HepG2 (cell line): ENCODE results near the gene ZNF248. TPM values are rescaled to one million over a fixed set of nuclear protein-coding genes. Genes with fewer than 3 reads are reported as not detected.

Experiments
- ARNT ChIP-seq: fragments of 450-650 bp; IDR thresholded peaks from 2 replicates; pipeline ENCODE4 v1.6.1; 2017
- BCL6 ChIP-seq: IDR thresholded peaks from 2 replicates; pipeline ENCODE4 v1.6.1; 2016; ENCODE audit warnings: missing genetic modification reagents, missing compliant biosample characterization
- BRCA1 ChIP-seq: sonication (generic); formaldehyde crosslinking; IDR thresholded peaks from 2 replicates; pipeline ENCODE4 v1.4.0; 2020; ENCODE audit warnings: missing genetic modification reagents
- DNMT3B ChIP-seq: conservative IDR thresholded peaks from 2 replicates; pipeline ENCODE4 v1.6.1; 2016; ENCODE audit warnings: missing biosample characterization, control low read depth
- HNRNPH1 ChIP-seq: fragments of 200-400 bp; formaldehyde crosslinking; optimal IDR thresholded peaks from 2 replicates; pipeline ENCODE3; 2017; ENCODE audit warnings: mild to moderate bottlenecking, low read depth, low read length
- NFYC ChIP-seq: IDR thresholded peaks from 2 replicates; pipeline ENCODE4 v1.6.1; 2016; ENCODE audit warnings: missing genetic modification reagents, missing compliant biosample characterization
- TCF7 ChIP-seq: sonication (generic); IDR thresholded peaks from 2 replicates; pipeline ENCODE4 v1.6.1; 2016; ENCODE audit warnings: antibody characterized with exemption, low read depth
- XRCC5 ChIP-seq: fragments of 200-400 bp; formaldehyde crosslinking; optimal IDR thresholded peaks from 2 replicates; pipeline ENCODE3; 2017; ENCODE audit warnings: mild to moderate bottlenecking, low read length
- ZBTB3 ChIP-seq: sonication (generic); formaldehyde crosslinking; IDR thresholded peaks from 2 replicates; pipeline ENCODE4 v1.4.0; 2020; ENCODE audit warnings: low read depth, mild to moderate bottlenecking, moderate library complexity, missing genetic modification reagents, borderline replicate concordance
- ZFP37 ChIP-seq: sonication (generic); formaldehyde crosslinking; IDR thresholded peaks from 2 replicates; pipeline ENCODE4 v1.4.0; 2020; ENCODE audit warnings: missing genetic modification reagents, borderline replicate concordance
- ZFX ChIP-seq: sonication (generic); formaldehyde crosslinking; IDR thresholded peaks from 2 replicates; pipeline ENCODE4 v1.4.0; 2020; ENCODE audit warnings: mild to moderate bottlenecking, low read depth, missing genetic modification reagents, moderate library complexity
- ZNF143 ChIP-seq: sonication (generic); formaldehyde crosslinking; IDR thresholded peaks from 2 replicates; pipeline ENCODE4 v1.4.0; 2020; ENCODE audit warnings: missing genetic modification reagents
- ZNF296 ChIP-seq: sonication (generic); formaldehyde crosslinking; conservative IDR thresholded peaks from 2 replicates; pipeline ENCODE4 v1.5.0; 2020; ENCODE audit warnings: mild to moderate bottlenecking, missing genetic modification reagents
- ZNF329 ChIP-seq: sonication (generic); formaldehyde crosslinking; IDR thresholded peaks from 2 replicates; pipeline ENCODE4 v1.9.0; 2021; ENCODE audit warnings: low read depth, mild to moderate bottlenecking, missing genetic modification reagents
- ZNF44 ChIP-seq: sonication (generic); formaldehyde crosslinking; IDR thresholded peaks from 2 replicates; pipeline ENCODE4 v1.5.1; 2020; ENCODE audit warnings: mild to moderate bottlenecking, missing genetic modification reagents
- ZNF552 ChIP-seq: sonication (generic); formaldehyde crosslinking; IDR thresholded peaks from 2 replicates; pipeline ENCODE4 v1.9.0; 2022; ENCODE audit warnings: missing genetic modification reagents, mild to moderate bottlenecking, borderline replicate concordance
- ZZZ3 ChIP-seq: sonication (generic); formaldehyde crosslinking; IDR thresholded peaks from 2 replicates; pipeline ENCODE4 v1.4.0; 2020; ENCODE audit warnings: missing genetic modification reagents, mild to moderate bottlenecking, borderline replicate concordance
- polyA plus RNA-seq, 8 experiments: library from polyadenylated mRNA; depleted of rRNA in 3 of 8; stranded (reverse) in 7 of 8; unstranded in 1 of 8; fragments of >200 nt; fragmentation: Illumina TruSeq in 4 of 8; extraction: Trizol in 4 of 8; gene quantifications; 2 replicates each; pipeline versions ENCODE4 v1.2.1 to v1.2.3, GENCODE V29; 2011 to 2016; ENCODE audit warnings: low read depth in 4 of 8, missing spikeins in 1 of 8, mixed read lengths in 1 of 8; ENCODE audit not compliant: insufficient read depth in 1 of 8
- total RNA-seq, 5 experiments: library from RNA; depleted of rRNA; stranded (reverse); fragments of >200 nt; fragmentation: Illumina TruSeq; extraction: Trizol; gene quantifications; 2 replicates each; pipeline ENCODE4 v1.2.3, GENCODE V29; 2016; ENCODE audit warnings: low read depth in 1 of 5
- TF ChIP-seq, protein P1 (sequence below): sonication (generic); formaldehyde crosslinking; IDR thresholded peaks from 2 replicates; pipeline ENCODE4 v1.4.0; 2020; ENCODE audit warnings: mild to moderate bottlenecking, low read depth, missing genetic modification reagents
- TF ChIP-seq, protein P2 (sequence below): sonication (generic); formaldehyde crosslinking; IDR thresholded peaks from 2 replicates; pipeline ENCODE4 v1.4.0; 2020; ENCODE audit warnings: missing genetic modification reagents
- TF ChIP-seq, protein P3 (sequence below): sonication (generic); formaldehyde crosslinking; IDR thresholded peaks from 2 replicates; pipeline ENCODE4 v1.4.0; 2020; ENCODE audit warnings: missing genetic modification reagents, borderline replicate concordance
- TF ChIP-seq, protein P4 (sequence below): sonication (generic); formaldehyde crosslinking; IDR thresholded peaks from 2 replicates; pipeline ENCODE4 v1.4.0; 2020; ENCODE audit warnings: missing genetic modification reagents
- TF ChIP-seq, protein P5 (sequence below): sonication (generic); formaldehyde crosslinking; IDR thresholded peaks from 2 replicates; pipeline ENCODE4 v1.4.0; 2020; ENCODE audit warnings: missing genetic modification reagents, mild to moderate bottlenecking, borderline replicate concordance

Gene ZNF248
- total and polyA plus RNA-seq, 2 of the 13 experiments (the other 11 are each of a cell fraction or from before 2014, with no cell fraction given) = 12.8 to 13.3 TPM

DNA sequence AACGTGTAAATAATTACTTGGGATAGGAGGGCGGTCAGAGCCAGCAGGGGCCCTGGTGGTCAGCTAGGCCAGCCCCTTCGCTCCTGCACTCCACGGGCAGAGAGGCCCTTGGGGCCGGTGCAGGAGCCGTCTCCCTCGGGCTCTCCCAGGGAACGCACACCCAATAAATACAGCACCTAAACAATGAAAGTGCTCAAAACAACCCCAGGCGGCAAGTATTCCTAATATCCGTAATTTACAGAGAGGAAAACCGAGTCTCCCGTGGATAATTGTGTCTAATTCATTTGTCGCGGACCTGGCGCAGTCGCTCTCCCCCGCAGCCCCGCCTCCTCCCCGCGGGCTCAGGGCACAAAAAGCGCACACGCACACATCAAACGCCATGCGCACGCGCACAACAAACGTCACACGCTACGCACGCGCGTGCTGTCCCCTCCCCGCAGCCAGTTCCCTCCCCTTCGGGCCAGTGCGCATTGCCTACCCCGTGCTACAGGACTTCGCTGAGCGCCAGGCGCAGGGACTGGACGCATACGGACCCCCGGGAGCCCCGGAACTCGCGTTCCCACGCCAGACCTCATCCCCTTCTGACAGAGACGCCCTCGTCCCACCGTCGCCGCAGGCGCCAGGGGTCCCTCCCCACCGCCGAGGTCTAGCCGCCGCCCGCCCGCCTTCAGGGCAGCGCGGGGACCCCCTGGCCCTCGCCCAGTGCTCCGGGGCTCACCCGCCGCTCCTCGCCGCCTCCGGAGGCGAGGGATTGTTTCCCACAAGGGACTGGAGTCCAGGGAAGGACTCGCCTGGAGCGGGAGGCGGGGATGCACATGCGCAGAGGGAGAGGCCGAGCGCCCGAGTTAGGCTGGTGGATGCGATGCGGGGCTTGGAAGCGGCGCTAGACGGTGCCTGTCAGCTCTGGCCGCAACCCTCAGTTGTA is at the start of gene ZNF248 (continued):
- TF ChIP-seq, protein P1, sequence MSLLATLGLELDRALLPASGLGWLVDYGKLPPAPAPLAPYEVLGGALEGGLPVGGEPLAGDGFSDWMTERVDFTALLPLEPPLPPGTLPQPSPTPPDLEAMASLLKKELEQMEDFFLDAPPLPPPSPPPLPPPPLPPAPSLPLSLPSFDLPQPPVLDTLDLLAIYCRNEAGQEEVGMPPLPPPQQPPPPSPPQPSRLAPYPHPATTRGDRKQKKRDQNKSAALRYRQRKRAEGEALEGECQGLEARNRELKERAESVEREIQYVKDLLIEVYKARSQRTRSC = no peak
- TF ChIP-seq ZNF296 (peak; percentile 39; the same call in 1 of the 2 replicates), ZFP37 (CRISPR knock-in tag) (peak; percentile 87; the same call in 1 of the 2 replicates), ZNF143 (peak; percentile 60; the same call in 1 of the 2 replicates), ARNT (no peak), ZBTB3 (CRISPR knock-in tag) (no peak; the same call in 1 of the 2 replicates), ZNF552 (peak; percentile 64), ZNF44 (CRISPR knock-in tag) (no peak), TCF7 (no peak; the same call in 1 of the 2 replicates), BRCA1 (peak; percentile 84), ZNF329 (peak; percentile 86; the same call in 1 of the 2 replicates), NFYC (CRISPR knock-in tag) (peak; percentile 43; the same call in 1 of the 2 replicates), HNRNPH1 (peak; percentile 85), ZZZ3 (CRISPR knock-in tag) (peak; percentile 83), BCL6 (CRISPR knock-in tag) (peak; percentile 32; the same call in 1 of the 2 replicates), ZFX (CRISPR knock-in tag) (peak; percentile 77), XRCC5 (peak; percentile 31), DNMT3B (CRISPR knock-in tag) (0 out of 2 replicates have a peak, but pooled peaks have one; percentile 39)
- TF ChIP-seq, protein P2, sequence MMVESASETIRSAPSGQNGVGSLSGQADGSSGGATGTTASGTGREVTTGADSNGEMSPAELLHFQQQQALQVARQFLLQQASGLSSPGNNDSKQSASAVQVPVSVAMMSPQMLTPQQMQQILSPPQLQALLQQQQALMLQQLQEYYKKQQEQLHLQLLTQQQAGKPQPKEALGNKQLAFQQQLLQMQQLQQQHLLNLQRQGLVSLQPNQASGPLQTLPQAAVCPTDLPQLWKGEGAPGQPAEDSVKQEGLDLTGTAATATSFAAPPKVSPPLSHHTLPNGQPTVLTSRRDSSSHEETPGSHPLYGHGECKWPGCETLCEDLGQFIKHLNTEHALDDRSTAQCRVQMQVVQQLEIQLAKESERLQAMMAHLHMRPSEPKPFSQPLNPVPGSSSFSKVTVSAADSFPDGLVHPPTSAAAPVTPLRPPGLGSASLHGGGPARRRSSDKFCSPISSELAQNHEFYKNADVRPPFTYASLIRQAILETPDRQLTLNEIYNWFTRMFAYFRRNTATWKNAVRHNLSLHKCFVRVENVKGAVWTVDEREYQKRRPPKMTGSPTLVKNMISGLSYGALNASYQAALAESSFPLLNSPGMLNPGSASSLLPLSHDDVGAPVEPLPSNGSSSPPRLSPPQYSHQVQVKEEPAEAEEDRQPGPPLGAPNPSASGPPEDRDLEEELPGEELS (CRISPR knock-in tag) = no peak; the same call in 1 of the 2 replicates
- TF ChIP-seq, protein P3, sequence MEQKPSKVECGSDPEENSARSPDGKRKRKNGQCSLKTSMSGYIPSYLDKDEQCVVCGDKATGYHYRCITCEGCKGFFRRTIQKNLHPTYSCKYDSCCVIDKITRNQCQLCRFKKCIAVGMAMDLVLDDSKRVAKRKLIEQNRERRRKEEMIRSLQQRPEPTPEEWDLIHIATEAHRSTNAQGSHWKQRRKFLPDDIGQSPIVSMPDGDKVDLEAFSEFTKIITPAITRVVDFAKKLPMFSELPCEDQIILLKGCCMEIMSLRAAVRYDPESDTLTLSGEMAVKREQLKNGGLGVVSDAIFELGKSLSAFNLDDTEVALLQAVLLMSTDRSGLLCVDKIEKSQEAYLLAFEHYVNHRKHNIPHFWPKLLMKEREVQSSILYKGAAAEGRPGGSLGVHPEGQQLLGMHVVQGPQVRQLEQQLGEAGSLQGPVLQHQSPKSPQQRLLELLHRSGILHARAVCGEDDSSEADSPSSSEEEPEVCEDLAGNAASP (CRISPR knock-in tag) = peak; percentile 78
- TF ChIP-seq, protein P4, sequence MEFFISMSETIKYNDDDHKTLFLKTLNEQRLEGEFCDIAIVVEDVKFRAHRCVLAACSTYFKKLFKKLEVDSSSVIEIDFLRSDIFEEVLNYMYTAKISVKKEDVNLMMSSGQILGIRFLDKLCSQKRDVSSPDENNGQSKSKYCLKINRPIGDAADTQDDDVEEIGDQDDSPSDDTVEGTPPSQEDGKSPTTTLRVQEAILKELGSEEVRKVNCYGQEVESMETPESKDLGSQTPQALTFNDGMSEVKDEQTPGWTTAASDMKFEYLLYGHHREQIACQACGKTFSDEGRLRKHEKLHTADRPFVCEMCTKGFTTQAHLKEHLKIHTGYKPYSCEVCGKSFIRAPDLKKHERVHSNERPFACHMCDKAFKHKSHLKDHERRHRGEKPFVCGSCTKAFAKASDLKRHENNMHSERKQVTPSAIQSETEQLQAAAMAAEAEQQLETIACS (CRISPR knock-in tag) = peak; percentile 67
- TF ChIP-seq, protein P5, sequence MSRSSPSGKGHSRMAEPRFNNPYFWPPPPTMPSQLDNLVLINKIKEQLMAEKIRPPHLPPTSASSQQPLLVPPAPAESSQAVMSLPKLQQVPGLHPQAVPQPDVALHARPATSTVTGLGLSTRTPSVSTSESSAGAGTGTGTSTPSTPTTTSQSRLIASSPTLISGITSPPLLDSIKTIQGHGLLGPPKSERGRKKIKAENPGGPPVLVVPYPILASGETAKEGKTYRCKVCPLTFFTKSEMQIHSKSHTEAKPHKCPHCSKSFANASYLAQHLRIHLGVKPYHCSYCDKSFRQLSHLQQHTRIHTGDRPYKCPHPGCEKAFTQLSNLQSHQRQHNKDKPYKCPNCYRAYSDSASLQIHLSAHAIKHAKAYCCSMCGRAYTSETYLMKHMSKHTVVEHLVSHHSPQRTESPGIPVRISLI (CRISPR knock-in tag) = no peak
